Raji (cell line): ENCODE results near the gene GOPC.

Source experiments
- POLR2A ChIP-seq: IDR thresholded peaks from 2 replicates; pipeline ENCODE4 v1.6.1; 2011; ENCODE audit warnings: low read depth, low read length, control low read depth; ENCODE audit not compliant: insufficient read depth

The GOPC gene

DNA sequence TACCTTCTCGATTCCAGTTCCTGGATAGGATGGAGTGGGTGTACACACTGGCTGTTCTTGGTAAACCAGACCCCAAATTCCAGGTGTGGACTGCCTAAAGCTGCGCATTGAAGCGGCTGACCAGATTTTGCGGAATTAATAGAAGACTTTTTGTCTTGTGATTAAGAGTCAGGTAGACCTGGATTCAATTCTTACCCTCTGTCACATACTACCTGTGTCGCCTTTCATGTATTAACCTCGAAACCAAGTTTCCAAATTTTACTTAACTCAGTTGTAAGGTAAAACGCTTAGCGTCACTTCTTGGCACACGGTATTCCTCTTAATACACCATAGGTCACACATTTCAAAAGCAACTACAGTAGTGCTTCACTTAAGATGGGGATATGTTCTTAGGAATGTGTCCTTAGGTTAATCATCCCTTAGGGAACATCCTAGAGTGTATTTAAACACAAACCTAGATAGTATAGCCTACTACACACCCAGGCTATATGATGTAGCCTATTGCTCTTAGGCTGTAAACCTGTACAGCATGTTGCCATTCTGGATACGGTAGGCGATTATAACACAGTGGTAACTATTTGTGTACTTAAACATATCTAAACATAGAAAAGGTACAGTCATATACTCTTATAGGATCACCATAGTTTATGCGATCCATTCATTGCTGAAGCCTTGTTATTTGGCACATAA, 733 bp upstream of the GOPC start:
- TF ChIP-seq POLR2A, result no peak

DNA sequence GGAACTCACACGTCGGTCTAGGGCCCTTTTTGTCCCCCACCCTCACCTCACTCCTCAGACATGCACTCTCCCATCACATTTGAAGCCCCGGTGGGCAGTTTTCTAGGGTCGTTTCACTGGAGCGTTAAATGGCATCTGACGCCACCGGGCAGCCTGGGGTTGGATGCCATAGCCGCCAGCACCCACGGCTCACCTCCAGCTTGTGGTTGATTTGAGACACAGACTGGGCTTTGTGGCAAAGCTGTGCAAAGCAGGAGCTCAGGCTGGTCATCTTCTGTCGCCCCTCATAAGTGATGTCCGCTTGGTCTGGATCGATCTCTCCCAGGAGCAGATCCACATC, 530 bp downstream of the GOPC start:
- no peak for TF ChIP-seq POLR2A

DNA sequence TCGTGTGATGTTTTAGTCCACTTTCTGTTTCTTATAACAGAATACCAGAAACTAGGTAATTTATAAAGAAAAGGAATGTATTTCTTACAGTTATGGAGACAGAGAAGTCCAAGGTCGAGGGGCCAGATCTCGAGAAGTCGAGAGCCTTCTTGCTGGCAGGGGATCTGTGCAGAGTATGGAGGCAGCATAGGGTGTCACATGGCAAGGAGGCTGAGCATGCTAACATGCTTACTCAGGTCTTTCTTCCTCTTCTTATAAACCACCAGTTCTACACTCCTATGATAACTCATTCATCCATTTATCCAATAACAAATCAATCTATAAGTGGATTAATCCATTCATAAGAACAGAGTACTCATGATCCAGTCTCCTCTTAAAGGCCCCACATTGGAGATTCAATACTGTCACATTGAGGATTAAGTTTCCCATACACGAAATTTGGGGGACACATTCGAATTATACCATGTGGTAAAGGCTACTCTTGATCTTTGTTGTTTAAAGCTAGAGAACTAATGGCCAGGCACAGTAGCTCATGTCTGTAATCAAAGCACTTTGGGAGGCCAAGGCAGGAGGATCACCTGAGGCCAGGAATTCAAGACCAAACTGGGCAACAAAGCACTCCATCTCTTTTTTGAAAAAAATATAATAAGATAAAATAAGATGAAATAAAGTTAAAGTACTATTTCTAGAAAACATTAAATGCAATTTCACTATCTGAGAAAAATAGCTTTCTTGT, 2.1 kb downstream of the GOPC start:
- TF ChIP-seq POLR2A, result no peak

DNA sequence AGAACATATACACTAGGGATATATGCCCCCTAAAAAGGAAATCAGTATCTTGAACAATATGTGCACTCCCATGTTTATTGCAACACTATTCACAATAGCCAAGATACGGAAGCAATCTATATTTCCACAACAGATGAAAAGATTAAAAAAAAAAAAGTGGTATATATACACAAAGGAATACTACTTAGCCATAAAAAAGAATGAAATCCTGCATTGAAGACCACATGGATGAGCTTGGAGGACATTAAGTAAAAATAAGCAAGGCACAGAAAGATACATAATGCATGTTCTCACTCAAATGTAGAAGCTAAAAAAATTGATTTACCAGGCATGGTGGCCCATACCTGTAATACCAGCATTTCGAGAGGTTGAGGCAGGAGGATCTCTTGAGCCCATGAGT, 4.6 kb downstream of the GOPC start:
- TF ChIP-seq POLR2A, result no peak

DNA sequence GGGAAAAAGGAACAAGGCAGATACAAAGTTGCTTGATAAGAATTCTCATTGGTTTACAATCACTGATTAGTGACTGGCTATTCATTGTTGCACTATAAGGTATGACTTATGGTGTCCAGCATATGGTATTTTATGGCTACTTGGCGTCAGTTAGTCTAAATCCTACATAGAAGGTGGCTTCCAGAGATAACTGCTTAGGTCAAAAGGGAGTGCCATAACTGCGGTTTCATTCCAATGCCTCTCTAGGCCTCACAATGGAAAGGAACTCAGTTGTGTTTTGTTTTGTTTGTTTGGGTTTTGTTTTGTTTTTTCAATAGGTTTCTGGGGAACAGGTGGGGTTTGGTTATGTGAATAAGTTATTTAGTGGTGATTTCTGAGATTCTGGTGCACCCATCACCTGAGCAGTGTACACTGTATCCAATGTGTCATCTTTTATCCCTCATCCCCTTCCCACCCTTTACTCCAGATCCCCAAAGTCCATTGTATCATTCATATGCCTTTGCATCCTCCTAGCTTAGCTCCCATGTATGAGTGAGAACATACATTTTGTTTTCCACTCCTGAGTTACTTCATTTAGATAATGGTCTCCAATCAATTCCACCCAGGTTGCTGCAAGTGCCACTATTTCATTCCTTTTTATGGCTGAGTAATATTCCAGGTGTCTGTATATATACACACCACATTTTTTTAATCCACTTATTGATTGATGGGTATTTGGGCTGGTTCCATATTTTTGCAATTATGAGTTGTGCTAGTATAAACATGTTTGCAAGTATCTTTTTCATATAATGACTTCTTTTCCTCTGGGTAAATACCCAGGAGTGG, 7.0 kb downstream of the GOPC start:
- TF ChIP-seq POLR2A, result no peak

DNA sequence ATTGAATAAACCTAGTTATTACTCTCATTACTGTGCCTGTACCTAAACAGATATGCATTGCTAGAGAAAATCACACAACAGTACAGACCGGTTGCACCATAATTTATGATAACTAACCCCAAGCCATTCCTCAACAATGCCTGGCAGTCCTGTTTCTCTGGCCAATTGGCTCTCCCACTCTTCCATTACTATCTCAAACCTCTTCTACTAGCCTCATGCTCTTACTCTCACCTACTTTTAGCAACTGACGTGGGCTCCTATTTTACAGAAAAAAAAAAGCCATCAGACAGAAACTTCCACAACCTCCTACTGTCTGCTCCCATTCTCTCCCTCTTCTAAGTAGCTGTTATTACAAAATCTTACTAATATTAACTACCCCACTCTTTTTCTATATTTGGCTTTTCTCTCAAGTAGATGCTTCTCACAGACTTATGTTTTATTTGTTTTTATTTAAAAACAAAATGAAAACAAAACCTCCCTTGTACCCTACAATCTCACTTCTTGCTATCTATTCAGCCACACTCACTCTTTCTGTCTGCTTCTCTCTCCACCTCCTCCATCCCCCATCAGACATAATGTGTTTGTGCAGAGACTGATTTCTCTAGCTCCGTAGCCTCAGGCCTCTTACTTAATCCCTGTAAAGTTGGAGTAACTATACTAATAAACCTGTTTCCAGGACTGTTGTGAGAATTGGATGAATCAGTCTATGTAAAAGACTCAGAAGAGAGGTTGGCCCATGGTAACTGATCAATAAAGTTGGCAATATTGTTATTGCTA, 9.1 kb downstream of the GOPC start:
- no peak for TF ChIP-seq POLR2A

DNA sequence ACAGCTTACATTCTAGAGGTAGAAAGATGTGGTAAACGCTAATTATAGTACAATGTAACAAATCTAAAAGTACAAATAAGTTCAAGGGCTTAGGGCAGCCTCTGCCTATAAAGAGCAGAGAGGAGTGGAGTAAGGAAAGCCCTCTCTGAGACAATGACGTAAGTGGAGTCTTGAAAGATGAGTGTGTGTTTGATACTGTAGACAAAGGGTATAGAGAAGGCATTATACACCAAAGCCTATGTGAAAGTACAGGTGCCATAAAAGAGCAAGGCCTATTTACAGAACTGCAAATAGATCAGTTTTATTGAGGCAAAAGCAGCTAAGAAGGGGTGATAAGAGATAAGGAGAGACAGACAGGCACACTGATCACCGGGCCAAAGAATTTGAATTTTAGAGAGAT, 10.9 kb downstream of the GOPC start:
- no peak for TF ChIP-seq POLR2A

DNA sequence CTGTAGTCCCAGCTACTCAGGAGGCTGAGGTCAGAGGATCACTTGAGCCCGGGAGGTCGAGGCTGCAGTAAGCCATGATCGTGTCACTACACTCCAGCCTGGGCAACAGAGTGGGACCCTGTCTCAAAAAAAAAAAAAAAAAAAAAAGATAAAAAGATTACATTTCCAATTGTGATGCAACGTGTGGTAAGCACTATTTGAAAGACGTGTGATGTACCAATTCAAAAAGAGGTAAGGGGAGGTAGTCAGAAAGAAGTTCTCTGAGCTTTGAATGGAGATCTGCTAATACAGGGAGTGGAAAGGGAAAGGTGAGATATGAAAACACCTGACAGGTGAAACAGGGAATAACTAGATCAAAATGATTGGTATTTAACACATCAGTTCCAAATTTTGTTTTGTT, 11.9 kb downstream of the GOPC start:
- no peak for TF ChIP-seq POLR2A

DNA sequence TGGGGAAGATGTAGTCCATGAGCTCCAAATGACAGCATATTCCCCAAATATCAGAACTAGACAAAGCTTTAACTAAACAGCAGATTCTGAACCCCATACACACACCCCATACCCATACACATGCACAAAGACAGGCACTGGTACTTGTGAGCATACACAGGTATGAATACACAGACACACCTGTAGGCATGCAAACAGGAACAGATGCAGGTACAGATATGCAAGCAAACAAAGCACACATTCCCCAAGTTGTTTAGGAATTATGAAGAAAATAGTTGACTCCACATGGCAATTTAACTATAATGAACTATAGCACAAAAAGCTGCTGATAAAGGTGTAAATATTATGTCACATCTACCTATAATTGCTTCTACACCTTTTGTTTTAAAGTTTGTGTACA, 16.7 kb downstream of the GOPC start:
- no peak for TF ChIP-seq POLR2A

DNA sequence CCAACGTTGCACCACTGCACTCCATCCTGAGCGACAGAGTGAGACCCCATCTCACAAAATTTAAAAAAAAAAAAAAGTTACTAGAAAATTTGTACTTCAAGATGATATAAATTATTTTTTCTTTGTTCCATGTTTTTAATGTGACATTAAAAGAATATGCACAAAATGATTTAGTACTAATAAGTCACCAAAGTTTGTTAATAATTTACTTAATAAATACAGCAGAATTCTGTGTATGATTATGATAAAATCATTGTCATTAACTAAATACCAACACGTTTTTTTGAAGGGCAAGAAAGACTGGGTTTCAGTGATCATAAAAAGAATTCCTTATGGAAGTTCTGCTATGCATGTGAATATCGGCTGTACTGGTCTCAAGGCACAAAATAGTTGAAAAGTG, 28.1 kb downstream of the GOPC start:
- TF ChIP-seq POLR2A, result no peak

DNA sequence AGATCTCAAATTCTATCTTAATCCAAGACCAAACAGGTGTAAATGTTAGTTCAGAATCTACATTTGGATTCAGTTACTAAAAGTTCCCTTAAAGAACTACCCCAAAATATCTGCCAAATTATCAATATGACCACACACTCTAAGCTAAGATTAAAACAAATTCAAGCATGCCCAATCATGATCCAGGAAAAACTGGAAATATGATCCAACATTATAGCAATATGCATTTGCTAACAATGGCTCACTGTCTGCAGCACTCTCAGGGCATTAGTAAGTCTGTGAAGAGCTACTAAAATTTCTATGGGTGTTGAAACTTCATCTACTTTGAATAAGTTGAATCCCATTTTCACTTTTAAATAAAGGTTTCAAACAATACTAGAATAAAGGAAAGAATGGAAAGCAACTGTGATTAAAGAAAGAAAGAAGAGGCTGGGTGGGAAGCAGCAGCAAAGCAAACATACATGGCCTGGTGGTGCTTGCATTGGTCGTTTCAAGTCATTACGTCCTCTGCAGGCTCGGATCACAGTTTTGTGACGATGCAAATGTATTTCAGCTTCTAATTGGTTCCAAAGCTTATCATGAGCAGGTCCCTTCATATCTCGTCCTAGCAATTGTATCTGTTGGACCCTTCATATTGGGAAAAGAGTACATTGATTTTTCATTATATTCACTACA, 29.2 kb downstream of the GOPC start:
- TF ChIP-seq POLR2A, result no peak

DNA sequence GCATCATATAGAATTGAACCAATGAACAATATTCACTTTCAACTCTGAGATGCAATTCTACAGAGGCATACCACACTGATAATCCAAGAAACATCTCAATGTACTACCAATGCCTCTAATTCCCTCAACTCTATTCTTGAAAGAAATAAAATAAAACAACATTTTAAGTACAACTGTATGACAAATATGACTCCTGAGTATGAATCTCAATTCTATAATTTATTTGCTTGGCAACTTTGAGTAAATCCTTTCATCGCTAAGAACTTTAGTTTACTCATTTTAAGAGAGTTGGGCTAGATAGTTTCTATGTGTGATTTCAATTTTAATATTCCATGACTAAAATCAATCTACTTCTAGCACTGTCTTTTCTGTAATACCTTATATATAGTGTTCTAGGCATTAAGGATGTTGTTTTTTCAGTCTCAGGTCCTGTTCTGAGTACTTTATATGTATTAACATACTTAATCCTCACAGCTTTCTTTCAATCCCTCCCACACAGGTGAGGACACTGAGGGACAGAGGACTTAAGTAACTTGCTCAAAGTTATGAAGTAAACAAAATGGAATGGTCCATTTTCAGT, 33.4 kb downstream of the GOPC start:
- no peak for TF ChIP-seq POLR2A

DNA sequence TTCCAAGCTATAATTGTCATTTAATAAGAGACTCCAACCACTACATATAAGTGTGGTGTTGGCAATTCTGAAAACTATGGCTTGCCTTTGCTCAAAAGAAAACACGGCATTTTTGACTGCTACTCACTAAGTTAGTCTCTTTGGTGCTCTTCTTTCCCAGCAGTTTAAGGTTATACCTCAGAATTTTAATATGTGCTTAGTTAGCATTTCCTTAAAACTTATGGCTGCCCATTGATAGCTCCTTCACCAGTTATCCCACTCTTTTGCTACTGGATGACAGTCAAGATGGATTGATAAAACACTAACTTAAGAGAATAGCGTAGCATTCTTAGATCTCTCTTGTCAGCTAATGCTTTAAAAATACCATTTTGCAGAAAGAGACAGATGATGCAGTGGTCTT, 34.1 kb downstream of the GOPC start:
- TF ChIP-seq POLR2A, result no peak

DNA sequence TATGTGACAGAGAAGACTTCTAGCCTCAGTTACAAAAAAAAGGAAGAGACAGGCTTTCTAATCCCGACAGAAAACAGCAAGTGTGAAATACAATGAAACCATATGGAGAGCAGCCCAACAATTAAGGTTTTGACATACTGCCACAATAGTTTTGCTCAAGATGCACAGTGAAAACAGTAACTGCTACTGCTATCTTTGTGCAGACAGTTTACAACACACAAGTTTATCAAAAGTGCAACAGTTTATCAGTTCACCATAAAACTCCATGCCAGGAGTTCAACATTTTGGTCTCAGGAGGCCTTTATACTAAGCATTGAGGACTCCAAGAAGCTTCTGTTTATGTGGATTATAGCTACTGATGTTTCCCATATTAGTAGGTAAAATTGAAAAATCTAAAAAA, 37.6 kb downstream of the GOPC start:
- no peak for TF ChIP-seq POLR2A
